Fibroblast of lung (primary cell): ENCODE data around the gene C4orf50.

Source experiments
- EZH2 ChIP-seq: IDR thresholded peaks from 2 replicates; pipeline ENCODE4 v1.5.1; 2012; ENCODE audit warnings: low read length, control low read depth, mild to moderate bottlenecking; ENCODE audit errors: missing control alignments
- TF ChIP-seq, protein P1 (sequence below), 2 donors: IDR thresholded peaks in 1 of 2; conservative IDR thresholded peaks in 1 of 2; 1 replicate in 1 of 2; 2 replicates in 1 of 2; pipeline ENCODE4 v1.5.1; 2011 to 2012; ENCODE audit warnings: low read length in 2 of 2, control low read depth in 1 of 2, inconsistent platforms in 1 of 2, low read depth in 1 of 2, mild to moderate bottlenecking in 1 of 2

DNA sequence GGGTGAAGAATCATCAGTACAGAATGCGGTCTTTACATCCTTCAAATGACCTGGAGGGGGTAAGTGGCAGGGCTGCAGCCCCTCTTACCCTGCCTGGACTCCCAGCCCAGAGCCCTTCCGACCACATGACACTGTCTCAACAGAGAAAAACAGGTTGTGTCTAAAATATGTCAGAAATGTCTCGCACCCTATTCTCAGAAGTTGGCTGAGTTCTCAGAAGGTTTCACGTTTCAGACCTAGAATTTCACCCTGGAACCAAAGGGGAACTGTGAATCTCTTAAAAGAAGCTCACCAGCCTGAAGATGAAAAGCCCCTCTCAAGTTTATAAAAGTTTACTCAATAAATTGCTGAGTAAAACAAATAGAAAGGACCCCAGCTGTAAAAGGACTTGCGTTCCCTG, 118.3 kb downstream of the C4orf50 start:
- TF ChIP-seq, protein P1, sequence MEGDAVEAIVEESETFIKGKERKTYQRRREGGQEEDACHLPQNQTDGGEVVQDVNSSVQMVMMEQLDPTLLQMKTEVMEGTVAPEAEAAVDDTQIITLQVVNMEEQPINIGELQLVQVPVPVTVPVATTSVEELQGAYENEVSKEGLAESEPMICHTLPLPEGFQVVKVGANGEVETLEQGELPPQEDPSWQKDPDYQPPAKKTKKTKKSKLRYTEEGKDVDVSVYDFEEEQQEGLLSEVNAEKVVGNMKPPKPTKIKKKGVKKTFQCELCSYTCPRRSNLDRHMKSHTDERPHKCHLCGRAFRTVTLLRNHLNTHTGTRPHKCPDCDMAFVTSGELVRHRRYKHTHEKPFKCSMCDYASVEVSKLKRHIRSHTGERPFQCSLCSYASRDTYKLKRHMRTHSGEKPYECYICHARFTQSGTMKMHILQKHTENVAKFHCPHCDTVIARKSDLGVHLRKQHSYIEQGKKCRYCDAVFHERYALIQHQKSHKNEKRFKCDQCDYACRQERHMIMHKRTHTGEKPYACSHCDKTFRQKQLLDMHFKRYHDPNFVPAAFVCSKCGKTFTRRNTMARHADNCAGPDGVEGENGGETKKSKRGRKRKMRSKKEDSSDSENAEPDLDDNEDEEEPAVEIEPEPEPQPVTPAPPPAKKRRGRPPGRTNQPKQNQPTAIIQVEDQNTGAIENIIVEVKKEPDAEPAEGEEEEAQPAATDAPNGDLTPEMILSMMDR (conservative IDR thresholded peaks at IDR 0.05 in 1 of 2, IDR thresholded peaks at IDR 0.05 in 1 of 2; ENCODE audit: low read depth in 1 of 2, low read length in 2 of 2) = no peak
- no peak for TF ChIP-seq EZH2
